HL-60 (cell line): ENCODE measurements around the gene KIRREL1.

Source experiments
- DNase-seq, 2 experiments: peaks; one replicate each; pipeline ENCODE4 v3.0.0-alpha.2; 2010 to 2020; ENCODE audit warnings: low read depth in 1 of 2, low spot score in 1 of 2
- H3K27ac ChIP-seq: fragments of 250-450 bp; sonication (Bioruptor Pico); replicated peaks from 2 replicates; pipeline ENCODE4 v1.5.1; 2020; ENCODE audit warnings: mild to moderate bottlenecking, moderate library complexity
- H3K27me3 ChIP-seq: fragments of 250-450 bp; sonication (Bioruptor Pico); 2 replicates; pipeline ENCODE4 v1.5.1; 2021; ENCODE audit warnings: mild to moderate bottlenecking, moderate library complexity; ENCODE audit not compliant: insufficient read depth, poor library complexity, severe bottlenecking
- H3K4me3 ChIP-seq: replicated peaks from 2 replicates; pipeline ENCODE4 v1.5.1; 2011; ENCODE audit warnings: mild to moderate bottlenecking, control low read depth, low read length; ENCODE audit not compliant: insufficient read depth
- CTCF ChIP-seq: IDR thresholded peaks from one replicate; pipeline ENCODE4 v1.5.1; 2011; ENCODE audit warnings: low read length, control low read depth, inconsistent platforms; ENCODE audit not compliant: insufficient read depth
- GABPA ChIP-seq: IDR thresholded peaks from 2 replicates; pipeline ENCODE4 v1.6.1; 2012; ENCODE audit warnings: low read depth
- POLR2AphosphoS5 ChIP-seq: IDR thresholded peaks from 2 replicates; pipeline ENCODE4 v1.6.1; 2012; ENCODE audit warnings: low read depth
- REST ChIP-seq: IDR thresholded peaks from 2 replicates; pipeline ENCODE4 v1.6.1; 2012; ENCODE audit warnings: low read depth; ENCODE audit not compliant: insufficient replicate concordance
- SPI1 ChIP-seq: IDR thresholded peaks from 2 replicates; pipeline ENCODE4 v1.6.1; 2012; ENCODE audit warnings: low read depth, mild to moderate bottlenecking, borderline replicate concordance

Gene KIRREL1

GRCh38 chr1:157965584-157965983 is 27.9 kb upstream of the KIRREL1 start:
- TF ChIP-seq GABPA (no peak), CTCF (no peak), POLR2AphosphoS5 (no peak), SPI1 (no peak), REST (no peak)
- H3K4me3 ChIP-seq: no peak overlapping the region
- H3K27me3 ChIP-seq: no peaks in the 10 kb centered on the region
- DNase-seq: no peak
- no peak overlapping the region for H3K27ac ChIP-seq

GRCh38 chr1:157966031-157966537 is 27.4 kb upstream of the KIRREL1 start:
- TF ChIP-seq POLR2AphosphoS5 (no peak), CTCF (no peak), GABPA (no peak), SPI1 (no peak), REST (no peak)
- Histone ChIP-seq H3K27ac (no peak overlapping the region), H3K27me3 (no peaks in the 10 kb centered on the region), H3K4me3 (no peak overlapping the region)
- DNase-seq: no peak

- Histone ChIP-seq H3K27ac (no peak overlapping the region), H3K27me3 (no peaks in the 10 kb centered on the region), H3K4me3 (no peak overlapping the region)
- no peak for DNase-seq
- TF ChIP-seq POLR2AphosphoS5 (no peak), CTCF (no peak), SPI1 (no peak), REST (no peak), GABPA (no peak)
Measured at GRCh38 chr1:157967205-157967604, 26.2 kb upstream of the KIRREL1 start.
